Measurements from ENCODE around the gene RNF17. TPM values are rescaled to one million over a fixed set of nuclear protein-coding genes. Genes with fewer than 3 reads are reported as not detected.

Gene RNF17
- total RNA-seq, 2 experiments from 2014 or later: not detected

GRCh38 chr13:24745861-24746617 lies 17.9 kb upstream of the RNF17 start:
- Mint-ChIP-seq H3K27ac (no peak overlapping the region), H3K4me3 (no peak overlapping the region), H3K4me1 (ENCODE audit: low read depth) (peaks cover 11% of the 10 kb centered on the region), H3K9me3 (no peaks in the 10 kb centered on the region), H3K36me3 (ENCODE audit: low read depth) (no peaks in the 10 kb centered on the region), H3K27me3 (ENCODE audit: low read depth) (peaks cover 46% of the 10 kb centered on the region)
- CTCF ChIA-PET: no interaction called here
- DNase-seq: no peak
- intact Hi-C loops (cut with micrococcal nuclease): loop anchor here (10.0 kb wide), 2 partner anchors 219 to 249 kb away; no protein-coding TSS in a partner anchor

- H3K9me3 Mint-ChIP-seq: no peaks in the 10 kb centered on the region
These were observed 17.2 kb upstream of the RNF17 start for GRCh38 chr13:24746618-24747247.

GRCh38 chr13:24747248-24748060 lies 16.5 kb upstream of the RNF17 start:
- peaks cover 46% of the 10 kb centered on the region for H3K27me3 Mint-ChIP-seq (ENCODE audit: low read depth)
- peaks cover 11% of the 10 kb centered on the region for H3K4me1 Mint-ChIP-seq (ENCODE audit: low read depth)
- no peaks in the 10 kb centered on the region for H3K36me3 Mint-ChIP-seq (ENCODE audit: low read depth)
- peak; percentile 29 for DNase-seq
- H3K27ac Mint-ChIP-seq: no peak overlapping the region
- H3K9me3 Mint-ChIP-seq: no peaks in the 10 kb centered on the region
- intact Hi-C loops (cut with micrococcal nuclease): loop anchor here (10.0 kb wide), 2 partner anchors 217 to 247 kb away; no protein-coding TSS in a partner anchor
- H3K4me3 Mint-ChIP-seq: peak overlapping the region; percentile 57
- CTCF ChIA-PET: interaction anchor here (0.6 to 1.6 kb wide), 3 partner anchors 8 to 303 kb away, joined by 3 read pairs; no protein-coding TSS in a partner anchor

More at GRCh38 chr13:24746618-24747247, 17.2 kb upstream of the RNF17 start:
- H3K4me1 Mint-ChIP-seq (ENCODE audit: low read depth): peaks cover 11% of the 10 kb centered on the region
- H3K27me3 Mint-ChIP-seq (ENCODE audit: low read depth): peaks cover 46% of the 10 kb centered on the region
- H3K36me3 Mint-ChIP-seq (ENCODE audit: low read depth): no peaks in the 10 kb centered on the region
- DNase-seq: no peak
- H3K27ac Mint-ChIP-seq: no peak overlapping the region
- intact Hi-C loops (cut with micrococcal nuclease): loop anchor here (10.0 kb wide), 2 partner anchors 218 to 248 kb away; no protein-coding TSS in a partner anchor
- peak overlapping the region; percentile 57 for H3K4me3 Mint-ChIP-seq
- CTCF ChIA-PET: interaction anchor here (0.6 to 0.7 kb wide), 2 partner anchors 8 to 303 kb away, joined by 3 read pairs; no protein-coding TSS in a partner anchor

- CTCF ChIA-PET: interaction anchor here (1.6 kb wide), 1 partner anchor 142 kb away, joined by 3 read pairs; no protein-coding TSS in a partner anchor
- Mint-ChIP-seq H3K4me3 (peak overlapping the region; percentile 40), H3K27ac (no peak overlapping the region), H3K27me3 (ENCODE audit: low read depth) (peaks cover 46% of the 10 kb centered on the region), H3K9me3 (no peaks in the 10 kb centered on the region), H3K4me1 (ENCODE audit: low read depth) (peaks cover 11% of the 10 kb centered on the region), H3K36me3 (ENCODE audit: low read depth) (no peaks in the 10 kb centered on the region)
- intact Hi-C loops (cut with micrococcal nuclease): loop anchor here (10.0 kb wide), 2 partner anchors 217 to 247 kb away; no protein-coding TSS in a partner anchor
- DNase-seq: no peak
These were observed 15.9 kb upstream of the RNF17 start for GRCh38 chr13:24748061-24748400.

GRCh38 chr13:24759197-24759596 lies 4.8 kb upstream of the RNF17 start:
- no peak overlapping the region for H3K27ac Mint-ChIP-seq
- CTCF ChIA-PET: no interaction called here
- DNase-seq: no peak
- no peaks in the 10 kb centered on the region for H3K9me3 Mint-ChIP-seq
- intact Hi-C loops (cut with micrococcal nuclease): no loop called here
- H3K4me1 Mint-ChIP-seq (ENCODE audit: low read depth): no peaks in the 10 kb centered on the region
- H3K36me3 Mint-ChIP-seq (ENCODE audit: low read depth): no peaks in the 10 kb centered on the region
- H3K4me3 Mint-ChIP-seq: no peak overlapping the region
- peaks cover 12% of the 10 kb centered on the region for H3K27me3 Mint-ChIP-seq (ENCODE audit: low read depth)

GRCh38 chr13:24764276-24764630 lies 284 bp downstream of the RNF17 start:
- no peaks in the 10 kb centered on the region for H3K9me3 Mint-ChIP-seq
- intact Hi-C loops (cut with micrococcal nuclease): no loop called here
- CTCF ChIA-PET: no interaction called here
- no peak overlapping the region for H3K27ac Mint-ChIP-seq
- DNase-seq: no peak
- H3K27me3 Mint-ChIP-seq (ENCODE audit: low read depth): peaks cover 3% of the 10 kb centered on the region
- no peaks in the 10 kb centered on the region for H3K4me1 Mint-ChIP-seq (ENCODE audit: low read depth)
- no peak overlapping the region for H3K4me3 Mint-ChIP-seq
- H3K36me3 Mint-ChIP-seq (ENCODE audit: low read depth): no peaks in the 10 kb centered on the region

GRCh38 chr13:24777171-24777570 lies 13.2 kb downstream of the RNF17 start:
- no peak overlapping the region for H3K27ac Mint-ChIP-seq
- CTCF ChIA-PET: no interaction called here
- H3K9me3 Mint-ChIP-seq: no peaks in the 10 kb centered on the region
- H3K27me3 Mint-ChIP-seq (ENCODE audit: low read depth): peaks cover 7% of the 10 kb centered on the region
- no peaks in the 10 kb centered on the region for H3K36me3 Mint-ChIP-seq (ENCODE audit: low read depth)
- DNase-seq: no peak
- intact Hi-C loops (cut with micrococcal nuclease): no loop called here
- H3K4me1 Mint-ChIP-seq (ENCODE audit: low read depth): no peaks in the 10 kb centered on the region
- no peak overlapping the region for H3K4me3 Mint-ChIP-seq

- H3K27ac Mint-ChIP-seq: no peak overlapping the region
- peaks cover 5% of the 10 kb centered on the region for H3K4me1 Mint-ChIP-seq (ENCODE audit: low read depth)
- CTCF ChIA-PET: no interaction called here
- no peak overlapping the region for H3K4me3 Mint-ChIP-seq
- intact Hi-C loops (cut with micrococcal nuclease): no loop called here
- H3K27me3 Mint-ChIP-seq (ENCODE audit: low read depth): peaks cover 33% of the 10 kb centered on the region
- DNase-seq: no peak
- H3K9me3 Mint-ChIP-seq: peaks cover 11% of the 10 kb centered on the region
- no peaks in the 10 kb centered on the region for H3K36me3 Mint-ChIP-seq (ENCODE audit: low read depth)
These were observed 20.4 kb downstream of the RNF17 start for GRCh38 chr13:24784319-24784718.

GRCh38 chr13:24788538-24788937 lies 24.6 kb downstream of the RNF17 start:
- peaks cover 11% of the 10 kb centered on the region for H3K9me3 Mint-ChIP-seq
- H3K4me3 Mint-ChIP-seq: no peak overlapping the region
- no peak overlapping the region for H3K27ac Mint-ChIP-seq
- no peak for DNase-seq
- H3K27me3 Mint-ChIP-seq (ENCODE audit: low read depth): peaks cover 33% of the 10 kb centered on the region
- CTCF ChIA-PET: no interaction called here
- H3K4me1 Mint-ChIP-seq (ENCODE audit: low read depth): peaks cover 5% of the 10 kb centered on the region
- intact Hi-C loops (cut with micrococcal nuclease): no loop called here
- no peaks in the 10 kb centered on the region for H3K36me3 Mint-ChIP-seq (ENCODE audit: low read depth)

GRCh38 chr13:24802074-24802473 lies 38.1 kb downstream of the RNF17 start:
- Mint-ChIP-seq H3K4me1 (ENCODE audit: low read depth) (no peaks in the 10 kb centered on the region), H3K27ac (no peak overlapping the region), H3K9me3 (no peaks in the 10 kb centered on the region), H3K27me3 (ENCODE audit: low read depth) (peaks cover 14% of the 10 kb centered on the region), H3K36me3 (ENCODE audit: low read depth) (no peaks in the 10 kb centered on the region), H3K4me3 (no peak overlapping the region)
- intact Hi-C loops (cut with micrococcal nuclease): no loop called here
- no peak for DNase-seq
- CTCF ChIA-PET: interaction anchor here (0.9 kb wide), 1 partner anchor 108 kb away, joined by 3 read pairs; no protein-coding TSS in a partner anchor

GRCh38 chr13:24821207-24821606 lies 57.2 kb downstream of the RNF17 start:
- H3K9me3 Mint-ChIP-seq: no peaks in the 10 kb centered on the region
- CTCF ChIA-PET: interaction anchor here (0.7 kb wide), 1 partner anchor 21 kb away, joined by 3 read pairs; no protein-coding TSS in a partner anchor
- no peak overlapping the region for H3K27ac Mint-ChIP-seq
- no peak for DNase-seq
- intact Hi-C loops (cut with micrococcal nuclease): no loop called here
- H3K27me3 Mint-ChIP-seq (ENCODE audit: low read depth): peaks cover 27% of the 10 kb centered on the region
- H3K4me3 Mint-ChIP-seq: no peak overlapping the region
- no peaks in the 10 kb centered on the region for H3K4me1 Mint-ChIP-seq (ENCODE audit: low read depth)
- no peaks in the 10 kb centered on the region for H3K36me3 Mint-ChIP-seq (ENCODE audit: low read depth)

GRCh38 chr13:24822640-24823039 lies 58.7 kb downstream of the RNF17 start:
- Mint-ChIP-seq H3K27ac (no peak overlapping the region), H3K4me3 (no peak overlapping the region)

More at GRCh38 chr13:24822640-24823039, 58.7 kb downstream of the RNF17 start:
- intact Hi-C loops (cut with micrococcal nuclease): no loop called here
- H3K36me3 Mint-ChIP-seq (ENCODE audit: low read depth): no peaks in the 10 kb centered on the region
- no peak for DNase-seq
- no peaks in the 10 kb centered on the region for H3K4me1 Mint-ChIP-seq (ENCODE audit: low read depth)
- no peaks in the 10 kb centered on the region for H3K9me3 Mint-ChIP-seq
- peaks cover 23% of the 10 kb centered on the region for H3K27me3 Mint-ChIP-seq (ENCODE audit: low read depth)
- CTCF ChIA-PET: no interaction called here
